ENCODE results near the gene URI1.
A peak's percentile ranks its signal among the peaks of the same experiment; 100 is the strongest.
"Not testable (repeated sequence)": the region's sequence is repeated elsewhere in the genome, so short reads cannot be mapped to it uniquely, and the experiment has no call there.

Gene URI1

GRCh38 chr19:29940971-29941585, 961 bp upstream of the URI1 start:
- no peak for DNase-seq (ENCODE audit: low read depth in 3 of 3, low spot score in 1 of 3)

GRCh38 chr19:29942404-29943261, 594 bp downstream of the URI1 start:
- peak; percentile 19 to 57 (median 41) for DNase-seq (ENCODE audit: low read depth in 3 of 3, low spot score in 1 of 3)

DNA sequence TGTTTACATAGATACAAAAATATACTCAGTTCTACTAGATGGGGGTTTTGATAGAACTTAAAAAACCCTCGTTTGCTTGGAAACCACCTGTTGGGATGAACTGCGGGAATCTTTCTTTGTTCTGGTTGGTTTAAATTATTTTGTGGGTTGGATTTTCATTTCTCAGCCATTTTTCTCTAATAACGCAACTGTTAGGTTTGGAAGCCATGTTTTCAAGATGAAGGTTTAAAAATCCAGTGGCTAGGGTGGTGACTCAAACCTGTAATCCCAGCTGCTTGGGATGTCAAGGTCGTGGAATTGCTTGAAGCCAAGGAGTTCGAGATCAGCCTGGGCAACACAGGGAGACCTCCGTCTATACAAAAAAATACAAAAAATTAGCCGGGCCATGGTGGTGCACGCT, 1.6 kb downstream of the URI1 start:
- DNase-seq (ENCODE audit: low read depth in 3 of 3, low spot score in 1 of 3) = no peak

DNA sequence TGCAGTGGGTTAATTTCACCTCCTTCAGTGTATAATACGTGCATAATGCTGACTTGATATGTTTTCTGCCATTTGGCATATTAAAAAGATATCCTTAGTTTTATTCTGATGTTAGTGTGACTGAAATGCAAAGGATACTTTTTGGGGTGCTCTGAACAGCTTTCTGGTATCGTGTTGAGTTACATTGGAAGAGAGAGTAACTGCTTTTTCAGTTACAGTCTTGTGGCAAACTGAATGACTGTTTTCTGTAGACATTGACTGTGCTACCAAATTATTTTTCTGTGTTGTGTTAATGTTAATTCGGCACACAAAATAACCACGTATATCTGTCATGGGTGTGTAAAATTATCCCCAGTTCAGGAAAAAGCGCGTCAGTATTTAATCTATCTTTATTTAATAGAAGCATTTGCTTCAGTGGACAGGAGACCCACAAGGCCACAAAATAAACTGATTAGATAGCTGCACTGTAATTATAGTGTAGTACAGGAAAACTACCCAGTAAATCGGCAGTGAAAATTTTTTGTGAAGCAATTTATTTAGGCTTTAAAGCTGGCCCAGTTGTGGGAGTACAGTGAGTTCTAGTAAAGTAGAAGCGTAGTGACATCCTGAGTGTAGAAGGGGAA, 2.5 kb downstream of the URI1 start:
- no peak for DNase-seq (ENCODE audit: low read depth in 3 of 3, low spot score in 1 of 3)

GRCh38 chr19:29945017-29945416, 3.0 kb downstream of the URI1 start:
- DNase-seq (ENCODE audit: low read depth in 3 of 3, low spot score in 1 of 3) = no peak

DNA sequence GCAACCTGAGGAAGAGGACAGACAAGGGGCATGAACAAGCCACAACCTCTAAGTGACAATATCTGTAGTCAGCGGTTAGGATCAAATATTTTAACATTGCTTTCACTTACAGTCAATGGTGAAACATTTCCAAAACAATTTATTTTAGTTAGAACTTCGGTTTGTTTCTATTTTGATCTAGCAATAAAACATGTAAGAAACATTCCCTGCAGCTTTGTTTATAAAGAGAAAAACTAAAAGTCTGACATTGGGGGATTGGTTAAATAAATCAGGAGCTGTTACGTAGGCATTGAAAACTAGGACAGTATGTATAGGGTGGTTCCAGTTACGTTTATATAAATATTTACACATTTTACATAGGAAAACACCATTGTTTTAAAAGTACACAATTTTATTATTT, 3.4 kb downstream of the URI1 start:
- DNase-seq (ENCODE audit: low read depth in 3 of 3, low spot score in 1 of 3) = no peak

DNA sequence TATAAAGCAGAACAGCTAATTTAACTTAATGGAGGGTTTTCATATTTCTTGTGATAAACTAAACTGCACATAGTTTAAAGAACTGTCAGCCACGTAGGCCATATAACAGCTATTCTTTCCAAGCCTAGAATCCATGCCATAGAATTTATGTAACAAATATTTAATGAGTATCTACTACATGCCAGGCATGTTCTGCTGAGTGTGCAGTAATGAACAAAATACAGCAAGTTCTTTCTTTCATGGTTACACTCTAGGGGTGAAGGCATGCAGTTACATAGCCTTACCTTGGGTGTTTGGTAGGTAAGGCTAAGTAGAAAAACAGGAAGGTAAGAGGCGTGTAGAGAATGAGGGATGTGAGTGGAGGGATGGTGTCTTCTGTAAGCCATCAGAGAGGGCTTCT, 4.6 kb downstream of the URI1 start:
- DNase-seq (ENCODE audit: low read depth in 3 of 3, low spot score in 1 of 3) = no peak

DNA sequence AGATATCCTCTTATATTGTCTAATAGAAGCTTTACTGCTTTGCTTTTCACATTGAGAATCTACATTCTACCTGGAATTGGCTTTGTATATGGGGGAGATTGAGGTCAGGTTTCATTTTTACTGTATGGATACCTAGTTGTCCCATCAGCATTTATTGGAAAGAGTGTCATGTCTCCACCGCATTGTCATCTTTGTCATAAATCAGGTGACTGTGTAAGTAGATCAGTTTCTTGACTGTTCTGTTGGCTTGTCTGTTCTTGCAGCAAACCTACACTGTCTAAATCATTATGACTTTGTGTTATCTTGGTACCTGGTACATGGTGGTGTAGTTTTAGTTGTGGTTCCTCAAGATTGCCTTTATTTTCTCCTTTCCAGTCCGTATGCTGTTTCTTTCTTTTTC, 5.8 kb downstream of the URI1 start:
- DNase-seq (ENCODE audit: low read depth in 3 of 3, low spot score in 1 of 3) = no peak

DNA sequence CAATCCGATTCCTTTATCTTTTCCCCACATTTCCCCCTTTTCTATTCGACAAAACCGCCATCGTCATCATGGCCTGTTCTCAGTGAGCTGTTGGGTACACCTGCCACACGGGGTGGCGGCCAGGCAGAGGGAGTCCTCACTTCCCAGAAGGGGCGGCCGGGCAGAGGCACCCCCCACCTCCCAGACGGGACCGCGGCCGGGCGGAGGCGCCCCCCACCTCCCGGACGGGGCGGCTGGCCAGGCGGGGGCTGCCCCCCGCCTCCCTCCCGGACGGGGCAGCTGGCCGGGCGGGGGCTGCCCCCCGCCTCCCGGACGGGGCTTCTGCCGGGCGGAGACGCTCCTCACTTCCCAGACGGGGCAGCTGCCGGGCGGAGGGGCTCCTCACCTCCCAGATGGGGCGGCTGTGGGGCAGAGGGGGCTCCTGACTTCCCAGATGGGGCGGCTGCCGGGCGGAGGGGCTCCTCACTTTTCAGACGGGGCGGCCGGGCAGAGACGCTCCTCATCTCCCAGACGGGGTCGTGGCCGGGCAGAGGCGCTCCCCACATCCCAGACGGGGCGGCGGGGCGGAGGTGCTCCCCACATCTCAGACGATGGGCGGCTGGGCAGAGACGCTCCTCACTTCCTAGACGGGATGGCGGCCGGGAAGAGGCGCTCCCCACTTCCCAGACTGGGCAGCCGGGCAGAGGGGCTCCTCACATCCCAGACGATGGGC, 6.9 kb downstream of the URI1 start:
- not testable (repeated sequence) for DNase-seq (ENCODE audit: low read depth in 3 of 3, low spot score in 1 of 3)

GRCh38 chr19:29952177-29952576, 10.1 kb downstream of the URI1 start:
- no peak for DNase-seq (ENCODE audit: low read depth in 3 of 3, low spot score in 1 of 3)

GRCh38 chr19:29952646-29953045, 10.6 kb downstream of the URI1 start:
- DNase-seq (ENCODE audit: low read depth in 3 of 3, low spot score in 1 of 3) = no peak

DNA sequence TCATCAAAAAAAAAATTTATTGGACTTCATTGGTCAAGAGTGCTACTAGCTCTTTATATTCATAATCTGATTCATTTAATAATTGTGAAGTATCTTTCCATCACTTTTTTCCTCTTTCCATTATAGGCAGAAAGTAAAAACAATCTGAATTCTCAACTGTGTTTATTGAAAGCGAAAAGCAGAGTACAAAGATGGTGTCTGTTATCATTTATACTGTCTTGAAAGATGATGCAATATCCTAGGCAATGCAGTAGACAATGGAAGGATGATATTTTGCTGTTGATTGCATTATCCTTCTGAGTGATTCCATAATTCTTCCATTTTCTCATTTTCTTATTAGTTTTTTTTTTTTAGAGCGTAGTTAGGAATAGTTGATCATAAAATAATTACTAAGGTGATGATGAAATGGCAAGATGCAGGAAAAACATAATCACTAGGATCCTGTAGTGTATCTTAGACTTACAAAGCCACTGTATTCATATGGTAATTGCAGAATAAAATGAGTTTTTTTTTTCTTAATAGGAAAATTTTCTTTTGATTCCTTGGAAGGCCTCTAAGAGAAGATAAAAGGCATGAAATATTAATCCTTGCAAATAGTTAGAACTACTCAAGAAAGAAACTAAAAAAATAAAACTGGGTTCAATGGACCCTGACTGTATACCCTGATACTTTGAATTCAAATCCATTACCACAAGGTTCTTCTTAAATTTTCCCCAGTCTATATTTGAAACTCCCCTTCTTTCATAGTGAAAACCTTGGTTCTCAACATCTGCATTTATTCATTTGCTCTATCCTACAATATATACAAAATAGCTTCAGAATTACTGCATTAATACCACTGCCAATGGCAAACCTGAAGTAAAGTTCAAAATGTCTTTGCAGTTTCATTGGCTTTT, 11.6 kb downstream of the URI1 start:
- no peak for DNase-seq (ENCODE audit: low read depth in 3 of 3, low spot score in 1 of 3)

- no peak for DNase-seq (ENCODE audit: low read depth in 3 of 3, low spot score in 1 of 3)
Observed at GRCh38 chr19:29956855-29957254, 14.8 kb downstream of the URI1 start.

DNA sequence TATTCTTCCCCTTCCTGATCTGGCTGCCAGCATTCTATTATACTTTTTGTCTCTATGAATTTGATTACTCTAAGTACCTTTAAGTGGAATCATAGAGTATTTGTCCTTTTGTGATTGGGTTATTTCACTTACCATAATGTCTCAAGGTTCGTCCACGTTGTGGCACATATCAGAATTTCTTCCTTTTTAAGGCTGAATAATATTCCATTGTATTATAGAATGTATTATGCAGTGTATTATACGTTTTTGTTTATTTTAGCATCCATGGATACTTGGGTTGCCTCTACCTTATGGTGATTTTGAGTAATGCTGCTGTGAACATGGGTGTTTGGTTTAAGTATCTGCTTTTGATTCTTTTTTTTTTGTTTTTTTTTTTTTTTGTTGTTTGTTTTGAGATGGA, 19.3 kb downstream of the URI1 start:
- DNase-seq (ENCODE audit: low read depth in 3 of 3, low spot score in 1 of 3) = no peak

- DNase-seq (ENCODE audit: low read depth in 3 of 3, low spot score in 1 of 3) = no peak
Observed at GRCh38 chr19:29962793-29963192, 20.8 kb downstream of the URI1 start.

GRCh38 chr19:29963576-29963975, 21.5 kb downstream of the URI1 start:
- DNase-seq (ENCODE audit: low read depth in 3 of 3, low spot score in 1 of 3) = no peak

- no peak for DNase-seq (ENCODE audit: low read depth in 3 of 3, low spot score in 1 of 3)
Observed at GRCh38 chr19:29964171-29964570, 22.1 kb downstream of the URI1 start.

- no peak for DNase-seq (ENCODE audit: low read depth in 3 of 3, low spot score in 1 of 3)
Observed at GRCh38 chr19:29965492-29965891, 23.5 kb downstream of the URI1 start.

DNA sequence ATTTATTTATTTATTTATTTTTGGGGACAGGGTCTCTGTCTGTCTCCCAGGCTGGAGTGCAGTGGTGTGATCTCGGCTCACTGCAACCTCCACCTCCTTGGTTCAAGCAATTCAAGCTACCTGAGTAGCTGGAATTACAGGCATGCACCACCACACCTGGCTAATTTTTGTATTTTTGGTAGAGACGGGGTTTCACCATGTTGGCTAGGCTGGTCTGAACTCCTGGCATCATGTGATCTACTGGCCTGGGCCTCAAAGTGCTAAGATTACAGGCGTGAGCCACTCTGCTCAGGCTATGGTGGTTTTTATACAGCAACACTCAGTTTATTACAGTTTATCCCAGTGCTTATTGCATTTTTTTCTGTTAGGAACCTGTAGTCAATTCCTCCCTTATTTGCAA, 24.1 kb downstream of the URI1 start:
- not testable (repeated sequence) for DNase-seq (ENCODE audit: low read depth in 3 of 3, low spot score in 1 of 3)

- DNase-seq (ENCODE audit: low read depth in 3 of 3, low spot score in 1 of 3) = no peak
Observed at GRCh38 chr19:29966588-29967249, 24.7 kb downstream of the URI1 start.

Data from stimulated activated CD4-positive, alpha-beta T cell treated with anti-CD3 and anti-CD28 coated beads, TNF-alpha, amount 100 ng/mL, for 1 hour (primary cell).